Stimulated activated CD8-positive, alpha-beta memory T cell treated with anti-CD3 and anti-CD28 coated beads, Interleukin-4, amount 100 ng/mL, for 24 hours (primary cell): Measurements from ENCODE around the gene CYP17A1.
A peak's percentile ranks its signal among the peaks of the same experiment; 100 is the strongest.
"Not testable (repeated sequence)": the region's sequence is repeated elsewhere in the genome, so short reads cannot be mapped to it uniquely, and the experiment has no call there.

Source experiments
- DNase-seq: peaks from one replicate; pipeline ENCODE4 v3.0.0-alpha.2; 2020; ENCODE audit warnings: low read depth

Gene CYP17A1

GRCh38 chr10:102837230-102837721, at the start of gene CYP17A1:
CYP17A1 (minus strand) TSS chr10:102837413; CDS start chr10:102837361, 52 bp downstream.
- no peak for DNase-seq

- no peak for DNase-seq
These were observed 43.0 kb upstream of the CYP17A1 start for GRCh38 chr10:102880256-102880655.

- no peak for DNase-seq
These were observed 41.4 kb upstream of the CYP17A1 start for GRCh38 chr10:102878629-102879028.

- no peak for DNase-seq
These were observed 39.5 kb upstream of the CYP17A1 start for GRCh38 chr10:102876747-102877153.

- DNase-seq: no peak
These were observed 35.0 kb upstream of the CYP17A1 start for GRCh38 chr10:102872163-102872562.

GRCh38 chr10:102870221-102870620, 33.0 kb upstream of the CYP17A1 start:
- no peak for DNase-seq

- peak; percentile 1 for DNase-seq
These were observed 32.3 kb upstream of the CYP17A1 start, which contains the start of gene AS3MT for GRCh38 chr10:102869258-102870198. AS3MT (plus strand) TSS chr10:102869470; CDS start chr10:102869593, 123 bp downstream.

GRCh38 chr10:102868911-102869257, 31.7 kb upstream of the CYP17A1 start:
- no peak for DNase-seq

- DNase-seq: no peak
These were observed 28.4 kb upstream of the CYP17A1 start for GRCh38 chr10:102865620-102866019.

GRCh38 chr10:102863660-102864059, 26.4 kb upstream of the CYP17A1 start:
- no peak for DNase-seq

- no peak for DNase-seq
These were observed 22.7 kb upstream of the CYP17A1 start for GRCh38 chr10:102859911-102860310.

- no peak for DNase-seq
These were observed 19.7 kb upstream of the CYP17A1 start for GRCh38 chr10:102856758-102857424.

GRCh38 chr10:102855731-102856436, 18.7 kb upstream of the CYP17A1 start:
- DNase-seq: not testable (repeated sequence)

GRCh38 chr10:102853237-102853636, 16.0 kb upstream of the CYP17A1 start:
- DNase-seq: not testable (repeated sequence)

- no peak for DNase-seq
These were observed 12.9 kb upstream of the CYP17A1 start for GRCh38 chr10:102850025-102850518.

- no peak for DNase-seq
These were observed 8.2 kb upstream of the CYP17A1 start for GRCh38 chr10:102845352-102845902.

GRCh38 chr10:102844190-102844776, 7.1 kb upstream of the CYP17A1 start:
- DNase-seq: not testable (repeated sequence)

GRCh38 chr10:102843139-102843538, 5.9 kb upstream of the CYP17A1 start:
- not testable (repeated sequence) for DNase-seq

- no peak for DNase-seq
These were observed 4.7 kb upstream of the CYP17A1 start for GRCh38 chr10:102841827-102842345.

GRCh38 chr10:102838276-102838927, 1.2 kb upstream of the CYP17A1 start:
- not testable (repeated sequence) for DNase-seq
